B cell (primary cell): ENCODE results near the gene PUM2. TPM values are rescaled to one million over a fixed set of nuclear protein-coding genes. Genes with fewer than 3 reads are reported as not detected.

Experiments used
- ATAC-seq: fragments of 200-7000 bp; cut with Tn5 transposase; one replicate; pipeline ENCODE4 v1.10.0; 2021; ENCODE audit warnings: low read depth, mild to moderate bottlenecking, moderate number of reproducible peaks, moderate library complexity
- CTCF ChIA-PET: fragments of 350-600 bp; sonication (Branson Sonifier 250); formaldehyde crosslinking; loops from one replicate; lab custom pipeline; 2021; ENCODE audit warnings: antibody characterized with exemption, inconsistent platforms; lab: Charles Lee
- POLR2A ChIA-PET: fragments of 350-600 bp; sonication (Branson Sonifier 250); formaldehyde crosslinking; loops from one replicate; lab custom pipeline; 2021; ENCODE audit warnings: antibody characterized with exemption; lab: Charles Lee
- DNase-seq: peaks from one replicate; pipeline ENCODE4 v3.0.0; 2013
- H2AFZ ChIP-seq: 2 replicates; pipeline ENCODE4 v1.6.1; 2012; ENCODE audit warnings: mild to moderate bottlenecking, low read depth, low read length; ENCODE audit not compliant: insufficient read depth, poor library complexity, severe bottlenecking
- H3K27ac ChIP-seq, 2 donors: 1 replicate in 1 of 2; 2 replicates in 1 of 2; pipeline ENCODE4 v1.5.1; 2012 to 2013; ENCODE audit warnings: low read length in 2 of 2, mild to moderate bottlenecking in 2 of 2, moderate library complexity in 1 of 2
- H3K27me3 ChIP-seq, 4 experiments: fragments of 200-600 bp in 1 of 4; sonication (generic) in 1 of 4; replicated peaks in 1 of 4; 1 replicate in 2 of 4; 2 replicates in 2 of 4; pipeline versions ENCODE4 v1.6.1 to v1.7.0; 2013 to 2016; ENCODE audit warnings: low read length in 3 of 4, mild to moderate bottlenecking in 2 of 4, mixed read lengths in 1 of 4, moderate library complexity in 1 of 4; ENCODE audit not compliant: insufficient read depth in 4 of 4, control insufficient read depth in 3 of 4; ENCODE audit errors: control extremely low read depth in 1 of 4
- H3K36me3 ChIP-seq, 2 experiments: replicated peaks in 1 of 2; 1 replicate in 1 of 2; 2 replicates in 1 of 2; pipeline versions ENCODE4 v1.6.1 to v1.7.1; 2013; ENCODE audit warnings: low read length in 1 of 2; ENCODE audit not compliant: insufficient read depth in 2 of 2, control insufficient read depth in 1 of 2; ENCODE audit errors: control extremely low read depth in 1 of 2, extremely low read depth in 1 of 2
- H3K4me1 ChIP-seq, 2 donors: fragments of 200-600 bp in 1 of 2; sonication (generic) in 1 of 2; 1 replicate in 1 of 2; 2 replicates in 1 of 2; pipeline versions ENCODE4 v1.5.1 to v1.6.1; 2013 to 2017; ENCODE audit warnings: low read length in 2 of 2; ENCODE audit not compliant: control insufficient read depth in 2 of 2, insufficient read depth in 2 of 2
- H3K4me2 ChIP-seq: replicated peaks from 2 replicates; pipeline ENCODE3; 2012; ENCODE audit warnings: mild to moderate bottlenecking, low read depth, low read length; ENCODE audit not compliant: poor library complexity, severe bottlenecking
- H3K4me3 ChIP-seq, 5 experiments: fragments of 200-600 bp in 1 of 5; sonication (generic) in 1 of 5; 1 replicate in 3 of 5; 2 replicates in 2 of 5; pipeline versions ENCODE4 v1.5.1 to v1.7.0; 2011 to 2016; ENCODE audit warnings: low read length in 4 of 5, mild to moderate bottlenecking in 4 of 5, low read depth in 2 of 5, control low read depth in 1 of 5, moderate library complexity in 1 of 5; ENCODE audit not compliant: insufficient read depth in 1 of 5; ENCODE audit errors: control extremely low read depth in 1 of 5, extremely low read depth in 1 of 5
- H3K79me2 ChIP-seq: fragments of 200-600 bp; sonication (generic); one replicate; pipeline ENCODE4 v1.6.0; 2016; ENCODE audit warnings: low read length; ENCODE audit not compliant: control insufficient read depth, insufficient read depth
- H3K9ac ChIP-seq: fragments of 200-600 bp; sonication (generic); 2 replicates; pipeline ENCODE4 v1.6.1; 2017; ENCODE audit warnings: mild to moderate bottlenecking, low read length, moderate library complexity
- H3K9me3 ChIP-seq, 3 donors: one replicate each; pipeline versions ENCODE4 v1.6.1 to v1.7.1; 2013; ENCODE audit warnings: low read length in 2 of 3; ENCODE audit not compliant: control insufficient read depth in 2 of 3, insufficient read depth in 1 of 3; ENCODE audit errors: control extremely low read depth in 1 of 3
- H4K20me1 ChIP-seq: 2 replicates; pipeline ENCODE4 v1.6.0; 2012; ENCODE audit warnings: mild to moderate bottlenecking, low read length; ENCODE audit not compliant: insufficient read depth, control insufficient read depth, poor library complexity, severe bottlenecking
- H3K27ac Mint-ChIP-seq: one replicate; pipeline ENCODE4 v1.8.0; 2021; ENCODE audit warnings: mixed read lengths
- H3K27me3 Mint-ChIP-seq: one replicate; pipeline ENCODE4 v1.8.0; 2021; ENCODE audit warnings: mixed read lengths
- H3K4me1 Mint-ChIP-seq: one replicate; pipeline ENCODE4 v1.8.0; 2021; ENCODE audit warnings: mixed read lengths
- H3K4me3 Mint-ChIP-seq: one replicate; pipeline ENCODE4 v1.8.0; 2021; ENCODE audit warnings: mixed read lengths
- H3K9me3 Mint-ChIP-seq: one replicate; pipeline ENCODE4 v1.8.0; 2022; ENCODE audit warnings: mixed read lengths; ENCODE audit not compliant: insufficient read depth
- CTCF ChIP-seq: fragments of 200-600 bp; IDR thresholded peaks from one replicate; pipeline ENCODE4 v1.8.0; 2022; ENCODE audit warnings: antibody characterized with exemption, mild to moderate bottlenecking
- EZH2 ChIP-seq: IDR thresholded peaks from 2 replicates; pipeline ENCODE4 v1.6.1; 2012; ENCODE audit warnings: borderline replicate concordance, low read depth, mild to moderate bottlenecking, moderate library complexity, low read length; ENCODE audit not compliant: insufficient read depth, poor library complexity, severe bottlenecking
- WGBS: methylation state at CpG from one replicate; pipeline ENCODE4 v1.1.5; 2013; ENCODE audit warnings: missing lambda C conversion rate; ENCODE audit not compliant: insufficient coverage; 5-methylcytosine and 5-hydroxymethylcytosine counted together
- intact Hi-C: fragments of 100-400 bp; cut with micrococcal nuclease; formaldehyde crosslinking; loops from one replicate; pipeline ENCODE4 v1.10.0; 2022
- polyA plus RNA-seq: library from polyadenylated mRNA; depleted of rRNA; stranded (reverse); fragments of >200 nt; gene quantifications from 2 replicates; pipeline ENCODE4 v1.2.3, GENCODE V29; 2012
- total RNA-seq, 2 donors: library from RNA; stranded (reverse); fragments of 120-200 nt in 1 of 2; gene quantifications; 1 replicate in 1 of 2; 2 replicates in 1 of 2; pipeline versions ENCODE4 v1.2.3 to v1.2.4, GENCODE V29; 2013 to 2022

PUM2 gene
- total and polyA plus RNA-seq, 2 donors (not counting 1 experiment from before 2014, with no cell fraction given): 21.1 to 151 TPM

DNA sequence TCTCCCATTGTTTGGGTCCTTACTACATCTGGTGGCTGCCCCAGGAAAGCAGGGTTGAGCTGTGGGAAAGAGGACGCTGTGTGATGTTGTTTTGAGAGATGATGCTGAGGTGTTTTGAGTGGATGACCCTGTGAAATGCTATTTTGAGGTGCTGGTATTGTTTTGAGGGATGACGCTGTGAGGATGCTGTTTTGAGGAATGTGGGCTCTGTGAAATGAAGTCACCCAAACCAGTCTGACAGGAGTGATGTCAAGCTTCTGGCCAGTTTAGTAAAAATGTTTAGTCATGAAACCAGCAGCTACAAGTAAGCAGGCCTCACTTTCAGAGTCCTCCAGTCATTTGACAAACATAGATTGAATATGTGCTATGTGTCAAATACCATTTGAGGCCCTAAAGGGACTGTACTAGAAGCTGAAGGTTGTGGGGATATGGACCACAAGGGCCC is 16.1 kb upstream of the PUM2 start:
- H3K9me3 ChIP-seq: peaks cover 0 to 8% (median 3%) of the 10 kb centered on the region in 3 donors
- no peak overlapping the region for H3K4me2 ChIP-seq
- H3K4me3 ChIP-seq: no peak overlapping the region
- 75% methylated on average over 2 of the region's 2 CpGs for WGBS
- ChIA-PET POLR2A (no interaction called here), CTCF (interaction anchor here (0.7 kb wide), 1 partner anchor 42 kb away, joined by 3 read pairs; no protein-coding TSS in a partner anchor)
- no peak overlapping the region for H3K27ac ChIP-seq
- DNase-seq (no peak), ATAC-seq (no peak)
- no peak overlapping the region for H2AFZ ChIP-seq
- Mint-ChIP-seq H3K9me3 (peaks cover 7% of the 10 kb centered on the region), H3K27ac (no peak overlapping the region), H3K4me1 (no peaks in the 10 kb centered on the region), H3K27me3 (peaks cover 27% of the 10 kb centered on the region), H3K4me3 (no peak overlapping the region)
- H3K36me3 ChIP-seq: no peaks in the 10 kb centered on the region
- no peak overlapping the region for H3K9ac ChIP-seq
- no peaks in the 10 kb centered on the region for H4K20me1 ChIP-seq
- no peaks in the 10 kb centered on the region for H3K4me1 ChIP-seq
- no peak for TF ChIP-seq EZH2
- TF ChIP-seq CTCF: no peak
- intact Hi-C loops: no loop called here
- H3K79me2 ChIP-seq: no peaks in the 10 kb centered on the region
- H3K27me3 ChIP-seq: peaks cover 0 to 8% (median 0%) of the 10 kb centered on the region in 4 experiments

DNA sequence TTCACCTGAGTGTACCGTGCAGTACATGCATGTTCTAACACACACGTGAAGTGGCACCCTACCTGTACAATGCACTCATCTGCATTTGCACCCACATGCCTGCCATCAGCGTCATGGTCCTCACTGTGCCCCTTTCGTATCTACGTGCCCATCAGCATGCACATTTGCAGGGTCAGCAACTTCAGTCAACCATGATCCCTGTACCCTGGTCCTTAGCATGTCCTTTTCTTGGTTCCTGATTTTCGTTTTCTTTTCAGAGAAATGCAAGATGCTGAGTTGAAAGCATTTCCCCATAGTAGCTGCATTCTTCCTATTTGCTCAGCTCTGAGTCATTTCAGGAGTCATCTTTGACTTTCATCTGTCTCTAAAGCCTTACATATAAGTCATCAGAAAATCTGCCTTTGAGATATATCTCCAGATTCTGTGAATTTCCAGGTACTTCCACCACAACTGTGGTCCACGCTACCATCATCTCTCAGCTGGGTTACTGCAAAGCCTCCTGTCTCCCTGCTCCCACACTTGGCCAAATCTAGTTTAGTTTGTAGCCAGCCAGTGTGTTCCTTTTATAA is 14.7 kb upstream of the PUM2 start:
- H3K27me3 ChIP-seq: peaks cover 0 to 8% (median 0%) of the 10 kb centered on the region in 4 experiments
- H3K4me2 ChIP-seq: no peak overlapping the region
- no peak overlapping the region for H3K9ac ChIP-seq
- Mint-ChIP-seq H3K27me3 (peaks cover 20% of the 10 kb centered on the region), H3K4me1 (no peaks in the 10 kb centered on the region), H3K27ac (no peak overlapping the region), H3K9me3 (peaks cover 7% of the 10 kb centered on the region), H3K4me3 (no peak overlapping the region)
- 58% methylated on average over 7 of the region's 7 CpGs for WGBS
- intact Hi-C loops: no loop called here
- H3K4me1 ChIP-seq: no peaks in the 10 kb centered on the region
- H3K79me2 ChIP-seq: no peaks in the 10 kb centered on the region
- H2AFZ ChIP-seq: no peak overlapping the region
- peaks cover 0 to 8% (median 3%) of the 10 kb centered on the region in 3 donors for H3K9me3 ChIP-seq
- ATAC-seq (no peak), DNase-seq (no peak)
- no peaks in the 10 kb centered on the region for H4K20me1 ChIP-seq
- no peak overlapping the region for H3K27ac ChIP-seq
- H3K36me3 ChIP-seq: no peaks in the 10 kb centered on the region
- TF ChIP-seq EZH2: no peak
- no peak for TF ChIP-seq CTCF
- CTCF ChIA-PET: no interaction called here
- POLR2A ChIA-PET: no interaction called here
- H3K4me3 ChIP-seq: no peak overlapping the region
